SK-N-DZ (cell line): ENCODE data around the gene RHEB.

Source experiments
- DNase-seq: peaks from one replicate; pipeline ENCODE4 v3.0.0-alpha.2; 2015; ENCODE audit warnings: low spot score
- small RNA-seq, 2 experiments: library from RNA; depleted of rRNA; stranded (forward); fragments of <200 nt; gene quantifications; one replicate each; pipeline ENCODE3, GENCODE V24; 2014

The RHEB gene

DNA sequence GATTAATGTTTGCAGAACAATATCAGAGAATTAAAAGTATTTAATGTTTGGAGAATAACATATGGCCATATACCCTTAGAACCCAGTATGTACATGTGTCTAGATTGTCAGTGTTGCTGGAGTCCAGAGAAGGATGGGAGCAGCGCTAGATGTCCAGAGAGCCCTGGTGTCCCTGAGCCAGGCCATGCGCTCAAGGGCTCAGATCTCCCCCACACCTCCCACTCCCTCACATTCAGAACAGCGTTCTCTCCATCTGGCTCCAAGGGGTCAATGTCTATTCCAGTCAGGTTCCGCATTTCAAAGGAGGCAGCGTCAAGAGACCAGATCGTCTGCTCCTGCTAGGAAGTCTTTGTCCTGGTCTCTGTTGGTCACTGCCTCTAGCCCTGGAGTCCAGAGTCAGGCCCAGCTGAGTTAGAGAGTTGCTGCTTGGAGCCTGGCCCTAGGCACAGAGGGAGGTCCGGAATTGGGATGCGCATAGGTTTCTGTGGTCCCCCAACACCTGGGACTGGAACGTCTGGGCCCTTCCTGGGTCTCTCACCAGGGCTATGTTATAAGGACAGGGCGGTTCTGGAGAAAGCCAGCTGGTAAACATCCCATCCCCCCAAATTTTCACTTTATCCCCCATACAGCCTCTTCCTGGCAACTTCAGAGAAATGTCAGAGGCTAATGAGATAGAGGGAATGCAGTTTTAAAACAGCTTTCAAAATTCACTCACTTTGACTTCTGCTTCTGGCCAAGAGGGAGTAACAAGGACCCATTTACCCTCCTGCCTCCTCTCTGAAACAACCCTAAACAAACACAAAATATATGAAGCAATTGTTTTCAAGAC, 103.4 kb downstream of the RHEB start:
- DNase-seq = no peak

Small RNA genes within 50 kb of the gene (small RNA-seq; reads per million reads assigned to genes)
- gene MIR3907 (0 reads per million in 2 experiments), gene RN7SL76P (0 reads per million in 2 experiments)
